ENCODE measurements around the gene BID. TPM values are rescaled to one million over a fixed set of nuclear protein-coding genes. Genes with fewer than 3 reads are reported as not detected.

The BID gene
- total and polyA plus RNA-seq, 2 of the 4 experiments (the other 2 are of a cell fraction), result 69.5 to 240 TPM

DNA sequence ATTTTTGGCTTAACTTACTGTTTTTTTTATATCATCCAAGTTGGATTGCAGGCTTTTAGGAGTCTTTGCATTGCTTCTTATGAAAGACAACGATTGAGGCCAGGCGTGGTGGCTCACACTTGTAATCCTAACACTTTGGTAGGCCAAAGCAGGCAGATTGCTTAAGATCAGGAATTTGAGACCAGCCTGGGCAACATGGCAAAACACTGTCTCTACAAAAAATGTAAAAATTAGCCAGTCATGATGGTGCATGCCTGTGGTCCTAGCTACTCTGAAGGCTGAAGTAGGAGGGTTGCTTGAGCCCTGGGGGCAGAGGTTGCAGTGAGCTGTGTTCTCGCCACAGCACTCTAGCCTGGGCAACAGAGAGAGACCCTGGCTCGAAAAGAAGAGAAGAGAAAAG is 56.6 kb downstream of the BID start:
- H4K5ac ChIP-seq (ENCODE audit: low read depth, low read length), result no peak overlapping the region
- H4K20me1 ChIP-seq (ENCODE audit: insufficient read depth, low read length), result 0 out of 2 replicates have a peak, but pooled peaks cover 4% of the 10 kb centered on the region
- peaks cover 10 to 51% of the 10 kb centered on the region in 2 experiments for H3K79me1 ChIP-seq (ENCODE audit: low read depth in 1 of 2, low read length in 2 of 2)
- H2BK20ac ChIP-seq (ENCODE audit: low read depth, low read length), result no peak overlapping the region
- 0 out of 2 replicates have a peak overlapping the region, but pooled peaks have one; percentile 1 for H3K4me2 ChIP-seq (ENCODE audit: low read depth, low read length)
- H3K14ac ChIP-seq (replicated peaks; ENCODE audit: low read depth, low read length), result no peak overlapping the region
- intact Hi-C loops (cut with micrococcal nuclease), result loop anchor here (10.0 kb wide), 1 partner anchor 143 kb away; no protein-coding TSS in a partner anchor
- dilution Hi-C loops (cut with HindIII; ENCODE audit: low sequenced_read_pairs, unreplicated experiment), result no loop called here
- ChIA-PET POLR2A (ENCODE audit: unreplicated experiment) (no interaction called here), CTCF (no interaction called here)
- no peak overlapping the region for H3K4me3 ChIP-seq (ENCODE audit: insufficient read depth, low read depth, low read length)
- ATAC-seq (ENCODE audit: low read depth) (peak; percentile 90), DNase-seq (peak; percentile 40)
- 0 out of 2 replicates have a peak, but pooled peaks cover 2% of the 10 kb centered on the region for H3K36me3 ChIP-seq (ENCODE audit: control insufficient read depth, insufficient read depth, low read length)
- no peak overlapping the region for H2AFZ ChIP-seq (replicated peaks; ENCODE audit: low read length, poor library complexity)
- 0 out of 2 replicates have a peak overlapping the region, but pooled peaks have one; percentile 26 for H2BK120ac ChIP-seq (ENCODE audit: low read depth, low read length)
- WGBS, 2 experiments (ENCODE audit: extremely low coverage in 2 of 2, insufficient read length in 1 of 2), result 90% methylated on average over 2 of the region's 4 CpGs; no CpG with 5 or more reads in 1 of the 2 experiments
- H3K27ac ChIP-seq (ENCODE audit: insufficient read depth, low read length), result peak overlapping the region; percentile 30; the same call in 1 of the 2 replicates
- H3K9me1 ChIP-seq (ENCODE audit: insufficient read depth, low read length), result peaks cover 12% of the 10 kb centered on the region; the same call in 1 of the 2 replicates
- H4K8ac ChIP-seq (ENCODE audit: low read depth in 2 of 2, low read length in 2 of 2), result no peak overlapping the region
- no peak overlapping the region for H3K56ac ChIP-seq (ENCODE audit: extremely low read depth, insufficient read depth, low read length)
- H4K91ac ChIP-seq (ENCODE audit: insufficient read depth, low read depth, low read length), result no peak overlapping the region
- H2BK5ac ChIP-seq (ENCODE audit: low read depth, low read length, poor library complexity, severe bottlenecking), result peak overlapping the region; percentile 56
- H3K4me1 ChIP-seq (ENCODE audit: control insufficient read depth, insufficient read depth, low read length), result peaks cover 13% of the 10 kb centered on the region
- no peak overlapping the region for H3K9ac ChIP-seq (ENCODE audit: low read depth, low read length)
- H3K18ac ChIP-seq (ENCODE audit: low read depth, low read length), result no peak overlapping the region
- TF ChIP-seq RFX5 (IDR thresholded peaks at IDR 0.05; ENCODE audit: low read depth, low read length), result no peak
- TF ChIP-seq FOS (IDR thresholded peaks at IDR 0.05; ENCODE audit: low read depth, low read length), result no peak
- TF ChIP-seq MXI1 (IDR thresholded peaks at IDR 0.05; ENCODE audit: borderline replicate concordance, low read depth, low read length), result no peak
- TF ChIP-seq CEBPB (IDR thresholded peaks at IDR 0.05; ENCODE audit: low read depth, low read length), result peak; percentile 73
- TF ChIP-seq NFE2L2 (IDR thresholded peaks at IDR 0.05; ENCODE audit: low read depth, low read length), result peak; percentile 67; the same call in 1 of the 2 replicates
- no peak overlapping the region for H2AK5ac ChIP-seq (ENCODE audit: low read depth, low read length)
- no TSS peak for BruUV-seq (replicated peaks)
- H3K27me3 ChIP-seq (ENCODE audit: control insufficient read depth, insufficient read depth, low read length), result no peaks in the 10 kb centered on the region
- H3K9me3 ChIP-seq (ENCODE audit: control insufficient read depth, insufficient read depth, low read length), result no peaks in the 10 kb centered on the region
- no peak overlapping the region for H2AK9ac ChIP-seq (replicated peaks; ENCODE audit: low read depth, low read length, poor library complexity)
- H2BK15ac ChIP-seq (ENCODE audit: low read depth, low read length), result no peak overlapping the region
- H3K4ac ChIP-seq (ENCODE audit: low read depth, low read length), result no peak overlapping the region
- in situ Hi-C loops (cut with MboI; ENCODE audit: low sequenced_read_pairs), result no loop called here
- H3K23ac ChIP-seq (ENCODE audit: low read depth, low read length), result no peak overlapping the region
